Breast epithelium (tissue), 3 donors: ENCODE results near the gene ARHGEF19.

Experiments
- CTCF ChIP-seq, 3 donors: fragments of 450-650 bp; IDR thresholded peaks; one replicate each; pipeline ENCODE4 v1.5.1; 2016 to 2017; ENCODE audit warnings: antibody characterized with exemption in 3 of 3, mild to moderate bottlenecking in 3 of 3, moderate library complexity in 3 of 3
- POLR2A ChIP-seq: fragments of 450-650 bp; IDR thresholded peaks from one replicate; pipeline ENCODE4 v1.6.1; 2016; ENCODE audit warnings: antibody characterized with exemption, mild to moderate bottlenecking, moderate library complexity

- TF ChIP-seq CTCF (IDR thresholded peaks at IDR 0.05), result no peak
- TF ChIP-seq POLR2A, result no peak
Observed at GRCh38 chr1:16250524-16251251, 38.2 kb upstream of the ARHGEF19 start.
